Endothelial cell of umbilical vein (primary cell): Measurements from ENCODE around the gene ACOT13. TPM values are rescaled to one million over a fixed set of nuclear protein-coding genes. Genes with fewer than 3 reads are reported as not detected.

ENCODE experiments used
- BruUV-seq: library from RNA; stranded (reverse); fragments of 400-500 nt; replicated peaks from 2 replicates; lab custom pipeline; 2021; lab: Mats Ljungman, UMichigan
- CTCF ChIA-PET: fragments of 300-600, 350-600 bp; sonication (Branson Sonifier 250); formaldehyde crosslinking; loops from one replicate; lab custom pipeline; 2021; ENCODE audit warnings: antibody characterized with exemption, inconsistent platforms; lab: Charles Lee
- POLR2A ChIA-PET: fragments of 300-600, 350-600 bp; sonication (Branson Sonifier 250); formaldehyde crosslinking; loops from one replicate; lab custom pipeline; 2021; ENCODE audit warnings: antibody characterized with exemption, inconsistent platforms; lab: Charles Lee
- DNase-seq: peaks from one replicate; pipeline ENCODE4 v3.0.0-alpha.2; 2011; ENCODE audit warnings: low read depth, low spot score
- FAIRE-seq: peaks from 2 replicates; lab custom pipeline; 2011; peaks lifted over from hg19 to GRCh38; lab: Jason Lieb, UNC
- H2AFZ ChIP-seq: 2 replicates; pipeline ENCODE4 v1.6.0; 2012; ENCODE audit warnings: low read depth, low read length, control low read depth, inconsistent platforms
- H3K27ac ChIP-seq: 2 replicates; pipeline ENCODE4 v1.5.1; 2011; ENCODE audit warnings: low read depth, mild to moderate bottlenecking, control low read depth, low read length, moderate library complexity; ENCODE audit not compliant: insufficient read depth
- H3K27me3 ChIP-seq, 2 experiments: 2 replicates each; pipeline versions ENCODE4 v1.6.0 to v1.6.1; 2011; ENCODE audit warnings: low read length in 2 of 2, mixed read lengths in 1 of 2; ENCODE audit not compliant: control insufficient read depth in 2 of 2, insufficient read depth in 2 of 2
- H3K36me3 ChIP-seq, 2 experiments: 2 replicates in 1 of 2; 3 replicates in 1 of 2; pipeline ENCODE4 v1.5.1; 2011; ENCODE audit warnings: low read length in 2 of 2, mild to moderate bottlenecking in 1 of 2, moderate library complexity in 1 of 2; ENCODE audit not compliant: control insufficient read depth in 2 of 2, insufficient read depth in 2 of 2; ENCODE audit errors: extremely low read depth in 1 of 2
- H3K4me1 ChIP-seq: 3 replicates; pipeline ENCODE4 v1.5.1; 2011; ENCODE audit warnings: mild to moderate bottlenecking, low read length; ENCODE audit not compliant: control insufficient read depth, insufficient read depth; ENCODE audit errors: extremely low read depth
- H3K4me2 ChIP-seq: 2 replicates; pipeline ENCODE4 v1.6.1; 2011; ENCODE audit warnings: low read length, control low read depth, mixed read lengths; ENCODE audit not compliant: insufficient read depth
- H3K4me3 ChIP-seq, 3 experiments: fragments of 200-600 bp in 1 of 3; sonication (generic), shearing (Covaris generic) in 1 of 3; replicated peaks in 1 of 3; 2 replicates each; pipeline ENCODE4 v1.5.1; 2011 to 2016; ENCODE audit warnings: control low read depth in 3 of 3, low read length in 3 of 3, mild to moderate bottlenecking in 2 of 3, inconsistent platforms in 1 of 3, low read depth in 1 of 3, moderate library complexity in 1 of 3; ENCODE audit not compliant: insufficient read depth in 1 of 3
- H3K79me2 ChIP-seq: 2 replicates; pipeline ENCODE4 v1.6.0; 2012; ENCODE audit warnings: low read length, inconsistent platforms; ENCODE audit not compliant: control insufficient read depth, insufficient read depth
- H3K9ac ChIP-seq: replicated peaks from 2 replicates; pipeline ENCODE3; 2011; ENCODE audit warnings: low read length, control low read depth; ENCODE audit not compliant: insufficient read depth; ENCODE audit errors: extremely low read depth
- H3K9me1 ChIP-seq: replicated peaks from 3 replicates; pipeline ENCODE4 v1.6.0; 2011; ENCODE audit warnings: mild to moderate bottlenecking, low read length; ENCODE audit not compliant: control insufficient read depth, insufficient read depth; ENCODE audit errors: extremely low read depth
- H3K9me3 ChIP-seq: replicated peaks from 2 replicates; pipeline ENCODE4 v1.5.1; 2012; ENCODE audit warnings: low read length, inconsistent platforms; ENCODE audit not compliant: control insufficient read depth, insufficient read depth
- H4K20me1 ChIP-seq: replicated peaks from 2 replicates; pipeline ENCODE3; 2011; ENCODE audit warnings: mild to moderate bottlenecking, low read length; ENCODE audit not compliant: control insufficient read depth, insufficient read depth; ENCODE audit errors: extremely low read depth
- CTCF ChIP-seq, 2 donors: IDR thresholded peaks; 1 replicate in 1 of 2; 2 replicates in 1 of 2; pipeline ENCODE4 v1.5.1; 2011; ENCODE audit warnings: low read length in 2 of 2, mild to moderate bottlenecking in 2 of 2, moderate library complexity in 2 of 2, control low read depth in 1 of 2, inconsistent platforms in 1 of 2, low read depth in 1 of 2; ENCODE audit not compliant: insufficient read depth in 1 of 2; ENCODE audit errors: extremely low read depth in 1 of 2
- EZH2 ChIP-seq: IDR thresholded peaks from 2 replicates; pipeline ENCODE4 v1.6.1; 2012; ENCODE audit warnings: borderline replicate concordance, low read depth, mild to moderate bottlenecking, moderate library complexity, low read length, inconsistent platforms; ENCODE audit not compliant: severe bottlenecking
- FOS ChIP-seq: IDR thresholded peaks from 2 replicates; pipeline ENCODE4 v1.6.1; 2011; ENCODE audit warnings: mild to moderate bottlenecking, low read length, moderate library complexity, borderline replicate concordance; ENCODE audit not compliant: insufficient read depth
- JUN ChIP-seq: IDR thresholded peaks from 2 replicates; pipeline ENCODE4 v1.6.1; 2011; ENCODE audit warnings: borderline replicate concordance, low read depth; ENCODE audit not compliant: insufficient read length, insufficient read depth
- MYC ChIP-seq: IDR thresholded peaks from one replicate; pipeline ENCODE4 v1.6.1; 2011; ENCODE audit warnings: mild to moderate bottlenecking, low read depth, low read length
- POLR2A ChIP-seq: IDR thresholded peaks from 2 replicates; pipeline ENCODE4 v1.6.1; 2012; ENCODE audit warnings: low read depth, mild to moderate bottlenecking, control low read depth, low read length
- POLR2AphosphoS5 ChIP-seq: IDR thresholded peaks from 2 replicates; pipeline ENCODE4 v1.6.1; 2012; ENCODE audit warnings: low read depth, mild to moderate bottlenecking, control low read depth, low read length, moderate library complexity; ENCODE audit not compliant: insufficient read depth
- dilution Hi-C: fragments of 300-500 bp; cut with MboI; formaldehyde crosslinking; loops from one replicate; pipeline ENCODE4 v1.15.0; 2019; ENCODE audit warnings: low sequenced_read_pairs; ENCODE audit not compliant: extremely low pct_ligation_motif_present
- intact Hi-C: fragments of 100-400 bp; cut with micrococcal nuclease; formaldehyde crosslinking; loops from one replicate; pipeline ENCODE4 v1.10.0; 2022
- polyA plus RNA-seq, 4 experiments: library from polyadenylated mRNA; depleted of rRNA in 3 of 4; stranded (reverse) in 3 of 4; unstranded in 1 of 4; fragments of >200 nt; gene quantifications; 2 replicates each; pipeline versions ENCODE4 v1.2.1 to v1.2.3, GENCODE V29; 2011 to 2012; ENCODE audit warnings: missing spikeins in 1 of 4
- total RNA-seq: library from RNA; stranded (reverse); gene quantifications from 2 replicates; pipeline ENCODE4 v1.2.3, GENCODE V29; 2021

The ACOT13 gene
- total and polyA plus RNA-seq, 2 donors (not counting 3 experiments of a cell fraction or from before 2014, with no cell fraction given): 7.7 to 24.1 TPM

- ChIA-PET CTCF (no interaction called here), POLR2A (no interaction called here)
- TF ChIP-seq POLR2A (no peak), CTCF (IDR thresholded peaks at IDR 0.05; ENCODE audit: extremely low read depth in 1 of 2, insufficient read depth in 1 of 2, low read depth in 1 of 2, low read length in 2 of 2) (no peak), MYC (no peak), FOS (no peak), POLR2AphosphoS5 (no peak), EZH2 (no peak)
- H3K27me3 ChIP-seq: no peaks in the 10 kb centered on the region
- intact Hi-C loops: no loop called here
- dilution Hi-C loops: no loop called here
- BruUV-seq: no TSS peak
- H3K9ac ChIP-seq: no peak overlapping the region
- no peak overlapping the region for H2AFZ ChIP-seq
- H3K4me3 ChIP-seq: no peak overlapping the region
- DNase-seq (no peak), FAIRE-seq (no peak)
- H3K9me3 ChIP-seq: no peaks in the 10 kb centered on the region
- H3K4me1 ChIP-seq: peaks cover 8% of the 10 kb centered on the region
- peaks cover 4 to 8% of the 10 kb centered on the region in 2 experiments for H3K36me3 ChIP-seq
- H3K9me1 ChIP-seq: no peaks in the 10 kb centered on the region
- H3K27ac ChIP-seq: no peak overlapping the region
- H3K79me2 ChIP-seq: peaks cover 23% of the 10 kb centered on the region
- no peaks in the 10 kb centered on the region for H4K20me1 ChIP-seq
- no peak overlapping the region for H3K4me2 ChIP-seq
Observed at GRCh38 chr6:24662236-24662635, 4.6 kb upstream of the ACOT13 start.

- POLR2A ChIA-PET: no interaction called here
- Histone ChIP-seq H3K4me3 (no peak overlapping the region), H3K79me2 (peaks cover 23% of the 10 kb centered on the region)
Observed at GRCh38 chr6:24663189-24663588, 3.7 kb upstream of the ACOT13 start.

More at GRCh38 chr6:24663189-24663588, 3.7 kb upstream of the ACOT13 start:
- Histone ChIP-seq H4K20me1 (no peaks in the 10 kb centered on the region), H3K4me2 (no peak overlapping the region), H3K27ac (no peak overlapping the region), H3K9me1 (no peaks in the 10 kb centered on the region), H3K9me3 (no peaks in the 10 kb centered on the region), H3K9ac (no peak overlapping the region), H3K4me1 (peaks cover 13% of the 10 kb centered on the region), H3K36me3 (peaks cover 4 to 8% of the 10 kb centered on the region in 2 experiments), H3K27me3 (no peaks in the 10 kb centered on the region), H2AFZ (no peak overlapping the region)
- dilution Hi-C loops: no loop called here
- FAIRE-seq (no peak), DNase-seq (no peak)
- no peak for TF ChIP-seq FOS
- TF ChIP-seq JUN: no peak
- TF ChIP-seq MYC: no peak
- TF ChIP-seq POLR2A: no peak
- CTCF ChIA-PET: interaction anchor here (1.0 kb wide), 1 partner anchor 82 kb away, joined by 3 read pairs; no protein-coding TSS in a partner anchor
- no TSS peak for BruUV-seq
- intact Hi-C loops: no loop called here
